Caco-2 (cell line): ENCODE measurements around the gene MTNR1B. TPM values are rescaled to one million over a fixed set of nuclear protein-coding genes. Genes with fewer than 3 reads are reported as not detected.

Experiments used
- BruUV-seq: library from RNA; stranded (reverse); fragments of 400-500 nt; replicated peaks from 2 replicates; lab custom pipeline; 2021; lab: Mats Ljungman, UMichigan
- CTCF ChIA-PET: fragments of 300-600 bp; sonication (Branson Sonifier 250); formaldehyde crosslinking; loops from one replicate; lab custom pipeline; 2022; ENCODE audit warnings: antibody characterized with exemption; lab: Charles Lee
- POLR2A ChIA-PET: fragments of 300-600 bp; sonication (Branson Sonifier 250); formaldehyde crosslinking; loops from one replicate; lab custom pipeline; 2022; ENCODE audit warnings: antibody characterized with exemption; lab: Charles Lee
- DNase-seq, 2 experiments: peaks; one replicate each; pipeline versions ENCODE4 v3.0.0 to v3.0.0-alpha.2; 2020 to 2022
- H3K27me3 ChIP-seq: replicated peaks from 2 replicates; pipeline ENCODE4 v1.6.0; 2011; ENCODE audit warnings: low read length; ENCODE audit not compliant: control insufficient read depth, insufficient read depth
- H3K36me3 ChIP-seq: 2 replicates; pipeline ENCODE4 v1.5.1; 2011; ENCODE audit warnings: low read length; ENCODE audit not compliant: control insufficient read depth, insufficient read depth
- H3K4me1 ChIP-seq: fragments of 250-450 bp; sonication (Bioruptor Pico); 2 replicates; pipeline ENCODE4 v1.5.1; 2020; ENCODE audit warnings: mild to moderate bottlenecking
- H3K4me3 ChIP-seq: 2 replicates; pipeline ENCODE4 v1.5.1; 2011; ENCODE audit warnings: low read depth, mild to moderate bottlenecking, control low read depth, low read length
- H3K9me3 ChIP-seq: fragments of 250-450 bp; sonication (Bioruptor Pico); 2 replicates; pipeline ENCODE4 v1.5.1; 2020; ENCODE audit warnings: mild to moderate bottlenecking, moderate library complexity
- H3K27ac Mint-ChIP-seq: one replicate; pipeline ENCODE4 v1.8.0; 2022; ENCODE audit warnings: mixed read lengths; ENCODE audit not compliant: unreplicated experiment
- H3K27me3 Mint-ChIP-seq: one replicate; pipeline ENCODE4 v1.8.0; 2022; ENCODE audit warnings: mixed read lengths; ENCODE audit not compliant: insufficient read depth, unreplicated experiment
- H3K36me3 Mint-ChIP-seq: one replicate; pipeline ENCODE4 v1.8.0; 2022; ENCODE audit warnings: mild to moderate bottlenecking, mixed read lengths; ENCODE audit not compliant: insufficient read depth, unreplicated experiment
- H3K4me1 Mint-ChIP-seq: one replicate; pipeline ENCODE4 v1.8.0; 2022; ENCODE audit warnings: low read depth, mixed read lengths; ENCODE audit not compliant: unreplicated experiment
- H3K4me3 Mint-ChIP-seq: one replicate; pipeline ENCODE4 v1.8.0; 2022; ENCODE audit warnings: mild to moderate bottlenecking, moderate library complexity, mixed read lengths; ENCODE audit not compliant: unreplicated experiment
- H3K9me3 Mint-ChIP-seq: one replicate; pipeline ENCODE4 v1.8.0; 2022; ENCODE audit warnings: mixed read lengths; ENCODE audit not compliant: unreplicated experiment
- intact Hi-C: fragments of 100-400 bp; cut with micrococcal nuclease; formaldehyde crosslinking; loops from one replicate; pipeline ENCODE4 v1.10.0; 2022; ENCODE audit not compliant: unreplicated experiment
- total RNA-seq: library from RNA; stranded (reverse); gene quantifications from 2 replicates; pipeline ENCODE4 v1.2.3, GENCODE V29; 2022
- TF ChIP-seq, protein P1 (sequence below), 2 experiments: fragments of 200-600 bp in 1 of 2; IDR thresholded peaks; 1 replicate in 1 of 2; 2 replicates in 1 of 2; pipeline versions ENCODE4 v1.5.1 to v1.8.0; 2011 to 2022; ENCODE audit warnings: antibody characterized with exemption in 1 of 2, control low read depth in 1 of 2, inconsistent platforms in 1 of 2, low read depth in 1 of 2, low read length in 1 of 2, mild to moderate bottlenecking in 1 of 2, moderate library complexity in 1 of 2; ENCODE audit not compliant: insufficient read depth in 1 of 2, severe bottlenecking in 1 of 2, unreplicated experiment in 1 of 2

Gene MTNR1B
- total RNA-seq, 1 experiment from 2014 or later, result not detected

DNA sequence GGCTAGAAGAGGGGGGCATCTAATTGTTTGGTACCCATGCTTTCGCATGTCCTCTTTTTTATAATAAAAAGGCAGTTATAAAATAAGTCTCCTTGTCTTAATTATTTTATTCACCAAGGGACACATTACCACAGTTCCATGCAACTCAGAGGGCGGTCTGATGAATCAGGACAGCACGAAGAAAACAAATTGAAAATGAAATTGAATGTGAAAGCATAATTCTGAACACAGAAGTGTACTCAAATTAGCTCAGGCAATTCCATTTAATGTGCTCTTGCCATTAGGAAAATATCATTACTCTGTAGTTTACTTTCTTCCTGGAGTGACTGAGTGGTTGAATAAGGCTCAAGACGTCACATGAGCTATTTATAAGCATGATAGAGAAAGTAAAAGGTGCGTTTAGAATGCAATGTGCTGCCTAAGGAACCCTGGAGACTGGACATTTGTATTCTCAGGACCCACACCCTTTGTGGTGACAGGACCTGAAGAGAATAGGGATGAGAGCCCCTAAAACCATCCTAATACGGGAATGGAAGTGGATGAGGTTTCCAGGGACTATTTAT, 59.6 kb downstream of the MTNR1B start:
- no TSS peak for BruUV-seq

DNA sequence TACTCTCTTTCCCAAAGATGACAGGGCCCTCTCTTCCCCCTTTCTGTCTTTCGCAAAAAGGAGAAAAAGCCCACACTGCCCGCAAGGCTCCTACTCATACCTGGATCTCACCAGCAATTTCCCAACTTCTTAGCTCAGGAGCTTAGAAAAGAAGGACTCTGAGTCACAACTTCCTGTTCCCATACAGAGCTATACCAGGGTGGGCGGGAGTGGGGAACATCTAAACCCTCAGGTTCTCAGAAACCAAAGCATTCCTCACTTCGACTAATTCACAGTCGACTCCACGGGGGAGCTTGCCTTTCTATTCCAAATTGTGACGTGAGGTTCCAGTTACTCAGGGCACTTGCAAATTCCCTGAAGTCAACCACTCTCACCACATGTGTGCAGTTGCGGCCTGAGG, 61.9 kb downstream of the MTNR1B start:
- Histone ChIP-seq H3K4me3 (no peak overlapping the region), H3K36me3 (no peaks in the 10 kb centered on the region), H3K9me3 (no peaks in the 10 kb centered on the region), H3K27me3 (no peaks in the 10 kb centered on the region), H3K4me1 (no peaks in the 10 kb centered on the region)
- Mint-ChIP-seq H3K36me3 (no peaks in the 10 kb centered on the region), H3K27ac (no peak overlapping the region), H3K4me3 (no peak overlapping the region), H3K9me3 (no peaks in the 10 kb centered on the region), H3K4me1 (no peaks in the 10 kb centered on the region), H3K27me3 (peaks cover 10% of the 10 kb centered on the region)
- no peak for DNase-seq
- intact Hi-C loops, result no loop called here
- TF ChIP-seq, protein P1, sequence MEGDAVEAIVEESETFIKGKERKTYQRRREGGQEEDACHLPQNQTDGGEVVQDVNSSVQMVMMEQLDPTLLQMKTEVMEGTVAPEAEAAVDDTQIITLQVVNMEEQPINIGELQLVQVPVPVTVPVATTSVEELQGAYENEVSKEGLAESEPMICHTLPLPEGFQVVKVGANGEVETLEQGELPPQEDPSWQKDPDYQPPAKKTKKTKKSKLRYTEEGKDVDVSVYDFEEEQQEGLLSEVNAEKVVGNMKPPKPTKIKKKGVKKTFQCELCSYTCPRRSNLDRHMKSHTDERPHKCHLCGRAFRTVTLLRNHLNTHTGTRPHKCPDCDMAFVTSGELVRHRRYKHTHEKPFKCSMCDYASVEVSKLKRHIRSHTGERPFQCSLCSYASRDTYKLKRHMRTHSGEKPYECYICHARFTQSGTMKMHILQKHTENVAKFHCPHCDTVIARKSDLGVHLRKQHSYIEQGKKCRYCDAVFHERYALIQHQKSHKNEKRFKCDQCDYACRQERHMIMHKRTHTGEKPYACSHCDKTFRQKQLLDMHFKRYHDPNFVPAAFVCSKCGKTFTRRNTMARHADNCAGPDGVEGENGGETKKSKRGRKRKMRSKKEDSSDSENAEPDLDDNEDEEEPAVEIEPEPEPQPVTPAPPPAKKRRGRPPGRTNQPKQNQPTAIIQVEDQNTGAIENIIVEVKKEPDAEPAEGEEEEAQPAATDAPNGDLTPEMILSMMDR (IDR thresholded peaks at IDR 0.05; ENCODE audit: insufficient read depth in 1 of 2, low read depth in 1 of 2, low read length in 1 of 2, severe bottlenecking in 1 of 2, unreplicated experiment in 1 of 2), result no peak
- ChIA-PET POLR2A (no interaction called here), CTCF (interaction anchor here (0.6 kb wide), 1 partner anchor 381 kb away, joined by 5 read pairs; no protein-coding TSS in a partner anchor)
- BruUV-seq, result no TSS peak

More for the DNA sequence above, 59.6 kb downstream of the MTNR1B start:
- intact Hi-C loops, result no loop called here
- H3K27ac Mint-ChIP-seq, result no peak overlapping the region
- Histone ChIP-seq H3K27me3 (no peaks in the 10 kb centered on the region), H3K4me3 (no peak overlapping the region), H3K9me3 (no peaks in the 10 kb centered on the region), H3K36me3 (no peaks in the 10 kb centered on the region), H3K4me1 (no peaks in the 10 kb centered on the region)
- no peaks in the 10 kb centered on the region for H3K9me3 Mint-ChIP-seq
- H3K4me1 Mint-ChIP-seq, result no peaks in the 10 kb centered on the region
- TF ChIP-seq, protein P1 (IDR thresholded peaks at IDR 0.05; ENCODE audit: insufficient read depth in 1 of 2, low read depth in 1 of 2, low read length in 1 of 2, severe bottlenecking in 1 of 2, unreplicated experiment in 1 of 2), result no peak
- DNase-seq, result no peak
- ChIA-PET POLR2A (no interaction called here), CTCF (no interaction called here)
- H3K4me3 Mint-ChIP-seq, result no peak overlapping the region
- peaks cover 10% of the 10 kb centered on the region for H3K27me3 Mint-ChIP-seq
- no peaks in the 10 kb centered on the region for H3K36me3 Mint-ChIP-seq

Other genes starting within 250 kb of the MTNR1B start
- gene SLC36A4, start 228.3 kb downstream of the MTNR1B start, total RNA-seq, result 11.2 and 12.5 TPM in 2 replicates